Thymus (tissue), 11 donors: ENCODE data around the gene MARF1. TPM values are rescaled to one million over a fixed set of nuclear protein-coding genes. Genes with fewer than 3 reads are reported as not detected.

Source experiments
- DNase-seq, 9 donors: peaks; one replicate each; pipeline ENCODE4 v3.0.0-alpha.2; 2013; ENCODE audit warnings: low spot score in 9 of 9, low read depth in 6 of 9, missing footprints in 1 of 9
- H3K27ac ChIP-seq, 2 donors: one replicate each; pipeline ENCODE4 v1.5.1; 2013; ENCODE audit warnings: control low read depth in 1 of 2, low read depth in 1 of 2, low read length in 1 of 2, mild to moderate bottlenecking in 1 of 2, moderate library complexity in 1 of 2
- H3K27me3 ChIP-seq, 2 donors: one replicate each; pipeline ENCODE4 v1.5.1; 2013; ENCODE audit warnings: low read length in 1 of 2; ENCODE audit not compliant: control insufficient read depth in 2 of 2, insufficient read depth in 1 of 2
- H3K36me3 ChIP-seq, 2 donors: one replicate each; pipeline ENCODE4 v1.5.1; 2013; ENCODE audit warnings: low read length in 1 of 2, mild to moderate bottlenecking in 1 of 2, moderate library complexity in 1 of 2; ENCODE audit not compliant: control insufficient read depth in 2 of 2, insufficient read depth in 2 of 2
- H3K4me1 ChIP-seq, 2 donors: one replicate each; pipeline ENCODE4 v1.5.1; 2013; ENCODE audit warnings: low read length in 2 of 2; ENCODE audit not compliant: control insufficient read depth in 2 of 2, insufficient read depth in 2 of 2
- H3K4me3 ChIP-seq, 2 donors: one replicate each; pipeline ENCODE4 v1.5.1; 2013; ENCODE audit warnings: low read length in 2 of 2, control low read depth in 1 of 2, mild to moderate bottlenecking in 1 of 2
- H3K9me3 ChIP-seq, 2 donors: one replicate each; pipeline ENCODE4 v1.5.1; 2013; ENCODE audit warnings: low read length in 1 of 2, mild to moderate bottlenecking in 1 of 2; ENCODE audit not compliant: control insufficient read depth in 2 of 2, insufficient read depth in 1 of 2
- WGBS: extraction: QIAGEN DNeasy Blood & Tissue Kit; methylation state at CpG from one replicate; pipeline ENCODE4 v1.1.7; 2013; 5-methylcytosine and 5-hydroxymethylcytosine counted together
- polyA plus RNA-seq: library from polyadenylated mRNA; stranded (reverse); fragments of 200-250 nt; gene quantifications from one replicate; pipeline ENCODE4 v1.2.3, GENCODE V29; 2013
- total RNA-seq: library from RNA; stranded (reverse); fragments of 120-200 nt; gene quantifications from one replicate; pipeline ENCODE4 v1.2.4, GENCODE V29; 2013
- donor health status: healthy.

The MARF1 gene
- total and polyA plus RNA-seq, 2 donors = 12.6 to 33.7 TPM

GRCh38 chr16:15618392-15618791, 24.6 kb downstream of the MARF1 start:
- Histone ChIP-seq H3K36me3 (peaks cover 72 to 77% of the 10 kb centered on the region in 2 donors), H3K27ac (no peak overlapping the region), H3K4me1 (no peaks in the 10 kb centered on the region), H3K4me3 (no peak overlapping the region), H3K9me3 (no peaks in the 10 kb centered on the region), H3K27me3 (no peaks in the 10 kb centered on the region)
- DNase-seq = no peak
- 98% methylated on average over 4 of the region's 4 CpGs for WGBS

- DNase-seq = no peak
- Histone ChIP-seq H3K9me3 (no peaks in the 10 kb centered on the region), H3K27me3 (no peaks in the 10 kb centered on the region), H3K27ac (no peak overlapping the region), H3K4me3 (no peak overlapping the region), H3K4me1 (no peaks in the 10 kb centered on the region), H3K36me3 (peaks cover 71 to 80% of the 10 kb centered on the region in 2 donors)
- 96% methylated on average over 4 of the region's 4 CpGs for WGBS
These were observed 25.1 kb downstream of the MARF1 start for GRCh38 chr16:15617901-15618300.

- 94% methylated on average over 11 of the region's 11 CpGs for WGBS
- Histone ChIP-seq H3K4me1 (no peaks in the 10 kb centered on the region), H3K36me3 (peaks cover 68 to 82% of the 10 kb centered on the region in 2 donors), H3K27ac (no peak overlapping the region), H3K9me3 (no peaks in the 10 kb centered on the region), H3K27me3 (no peaks in the 10 kb centered on the region), H3K4me3 (no peak overlapping the region)
- DNase-seq = no peak
These were observed 26.3 kb downstream of the MARF1 start for GRCh38 chr16:15616475-15617165.

GRCh38 chr16:15616012-15616411, 26.9 kb downstream of the MARF1 start:
- no peak for DNase-seq
- H3K36me3 ChIP-seq = peaks cover 68 to 80% of the 10 kb centered on the region in 2 donors
- no peaks in the 10 kb centered on the region for H3K27me3 ChIP-seq
- no peak overlapping the region for H3K4me3 ChIP-seq
- H3K9me3 ChIP-seq = no peaks in the 10 kb centered on the region
- no peak overlapping the region for H3K27ac ChIP-seq
- over 99% methylated on average over 4 of the region's 4 CpGs for WGBS
- no peaks in the 10 kb centered on the region for H3K4me1 ChIP-seq

- no peak overlapping the region for H3K4me3 ChIP-seq
- DNase-seq = no peak
- no peak overlapping the region for H3K27ac ChIP-seq
- H3K4me1 ChIP-seq = no peaks in the 10 kb centered on the region
- peaks cover 71 to 76% of the 10 kb centered on the region in 2 donors for H3K36me3 ChIP-seq
- no peaks in the 10 kb centered on the region for H3K9me3 ChIP-seq
- no peaks in the 10 kb centered on the region for H3K27me3 ChIP-seq
- 96% methylated on average over 4 of the region's 4 CpGs for WGBS
These were observed 29.3 kb downstream of the MARF1 start for GRCh38 chr16:15613676-15614075.

- DNase-seq = no peak
These were observed 31.3 kb downstream of the MARF1 start for GRCh38 chr16:15611610-15612009.

GRCh38 chr16:15610369-15610871, 32.5 kb downstream of the MARF1 start:
- 98% methylated on average over 10 of the region's 10 CpGs for WGBS
- Histone ChIP-seq H3K27ac (no peak overlapping the region), H3K9me3 (no peaks in the 10 kb centered on the region), H3K27me3 (no peaks in the 10 kb centered on the region), H3K4me3 (no peak overlapping the region), H3K36me3 (peaks cover 70 to 73% of the 10 kb centered on the region in 2 donors), H3K4me1 (no peaks in the 10 kb centered on the region)
- no peak for DNase-seq

More at GRCh38 chr16:15611610-15612009, 31.3 kb downstream of the MARF1 start:
- Histone ChIP-seq H3K36me3 (peaks cover 70 to 74% of the 10 kb centered on the region in 2 donors), H3K9me3 (no peaks in the 10 kb centered on the region), H3K27ac (no peak overlapping the region), H3K27me3 (no peaks in the 10 kb centered on the region), H3K4me1 (no peaks in the 10 kb centered on the region), H3K4me3 (no peak overlapping the region)
- WGBS = 97% methylated on average over 7 of the region's 7 CpGs

GRCh38 chr16:15609286-15609649, 33.7 kb downstream of the MARF1 start:
- no peak for DNase-seq
- Histone ChIP-seq H3K4me1 (no peaks in the 10 kb centered on the region), H3K27me3 (no peaks in the 10 kb centered on the region), H3K27ac (no peak overlapping the region), H3K9me3 (no peaks in the 10 kb centered on the region), H3K36me3 (peaks cover 73 to 80% of the 10 kb centered on the region in 2 donors), H3K4me3 (no peak overlapping the region)
- 98% methylated on average over 6 of the region's 6 CpGs for WGBS

- no peak overlapping the region for H3K4me3 ChIP-seq
- no peaks in the 10 kb centered on the region for H3K27me3 ChIP-seq
- no peaks in the 10 kb centered on the region for H3K9me3 ChIP-seq
- H3K4me1 ChIP-seq = no peaks in the 10 kb centered on the region
- DNase-seq = no peak
- peaks cover 76 to 83% of the 10 kb centered on the region in 2 donors for H3K36me3 ChIP-seq
- H3K27ac ChIP-seq = no peak overlapping the region
- WGBS = 98% methylated on average over 19 of the region's 19 CpGs
These were observed 34.3 kb downstream of the MARF1 start for GRCh38 chr16:15608398-15609285.
